Mucosa of descending colon (tissue), 3 donors: ENCODE results near the gene C5orf63. TPM values are rescaled to one million over a fixed set of nuclear protein-coding genes. Genes with fewer than 3 reads are reported as not detected.

Experiments used
- ATAC-seq: fragments of 200-7000 bp; cut with Tn5 transposase; one replicate; pipeline ENCODE4 v1.9.1; 2020; ENCODE audit warnings: mild to moderate bottlenecking, moderate library complexity
- DNase-seq, 3 donors: peaks; one replicate each; pipeline ENCODE4 v3.0.0-alpha.2; 2020
- H3K36me3 ChIP-seq: fragments of 200-600 bp; one replicate; pipeline ENCODE4 v1.8.0; 2021; ENCODE audit warnings: low read depth, mild to moderate bottlenecking
- H3K4me1 ChIP-seq: fragments of 200-600 bp; one replicate; pipeline ENCODE4 v1.8.0; 2021; ENCODE audit warnings: low read depth, mild to moderate bottlenecking
- H3K4me3 ChIP-seq: fragments of 200-600 bp; one replicate; pipeline ENCODE4 v1.8.0; 2021; ENCODE audit warnings: mild to moderate bottlenecking
- H3K9me3 ChIP-seq: fragments of 200-600 bp; one replicate; pipeline ENCODE4 v1.8.0; 2021; ENCODE audit warnings: mild to moderate bottlenecking
- intact Hi-C, 2 donors: fragments of 100-400 bp; cut with DNase I in 1 of 2; cut with micrococcal nuclease in 1 of 2; formaldehyde crosslinking; loops; one replicate each; pipeline versions ENCODE4 v1.11.0 to v1.11.1; 2022; cut with DNase I, micrococcal nuclease
- total RNA-seq, 3 donors: library from RNA; stranded (reverse); fragmentation: NEBNext Ultra II Directional in 2 of 3; extraction: Animal tissue kit (Norgen Biotek cat#: 25700) in 2 of 3; gene quantifications; one replicate each; pipeline versions ENCODE4 v1.2.1 to v1.2.4, GENCODE V29; 2021 to 2023
- TF ChIP-seq, protein P1 (sequence below): fragments of 200-600 bp; IDR thresholded peaks from one replicate; pipeline ENCODE4 v1.8.0; 2022; ENCODE audit warnings: antibody characterized with exemption, mild to moderate bottlenecking
- donor health status: DM: no; HTN: no; CAD: no; lungs with moderate emphysema.
- donor health status: DM: no; HTN: no; CAD: no.
- donor health status: DM: no; HTN: yes; CAD: no.

C5orf63 gene
- total RNA-seq, 3 donors from 2014 or later, result 13.7 to 22.6 (median 14.9) TPM

DNA sequence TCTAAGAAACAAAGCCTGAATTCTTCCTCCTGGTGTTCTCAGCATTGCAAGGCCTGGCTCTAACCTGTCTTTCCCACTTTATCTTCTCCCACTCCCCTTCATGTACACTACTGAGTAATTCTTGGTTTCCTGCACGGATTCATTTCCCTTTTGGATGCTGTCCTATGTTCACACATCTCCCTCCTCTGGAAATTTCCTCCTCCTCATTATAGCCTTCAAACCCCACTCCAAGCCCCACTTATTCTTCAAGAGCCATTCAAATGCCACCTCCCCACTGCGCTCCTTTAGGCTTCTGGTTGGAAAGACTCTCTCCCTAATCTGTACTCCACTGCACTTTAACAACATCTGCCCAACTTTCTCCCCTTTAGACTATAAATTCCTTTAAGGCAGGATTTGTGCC lies 28.2 kb upstream of the C5orf63 start:
- no peaks in the 10 kb centered on the region for H3K4me1 ChIP-seq
- intact Hi-C loops, result no loop called here
- ATAC-seq (no peak), DNase-seq (no peak)
- H3K9me3 ChIP-seq, result no peaks in the 10 kb centered on the region
- no peak overlapping the region for H3K4me3 ChIP-seq
- no peaks in the 10 kb centered on the region for H3K36me3 ChIP-seq
- TF ChIP-seq, protein P1, sequence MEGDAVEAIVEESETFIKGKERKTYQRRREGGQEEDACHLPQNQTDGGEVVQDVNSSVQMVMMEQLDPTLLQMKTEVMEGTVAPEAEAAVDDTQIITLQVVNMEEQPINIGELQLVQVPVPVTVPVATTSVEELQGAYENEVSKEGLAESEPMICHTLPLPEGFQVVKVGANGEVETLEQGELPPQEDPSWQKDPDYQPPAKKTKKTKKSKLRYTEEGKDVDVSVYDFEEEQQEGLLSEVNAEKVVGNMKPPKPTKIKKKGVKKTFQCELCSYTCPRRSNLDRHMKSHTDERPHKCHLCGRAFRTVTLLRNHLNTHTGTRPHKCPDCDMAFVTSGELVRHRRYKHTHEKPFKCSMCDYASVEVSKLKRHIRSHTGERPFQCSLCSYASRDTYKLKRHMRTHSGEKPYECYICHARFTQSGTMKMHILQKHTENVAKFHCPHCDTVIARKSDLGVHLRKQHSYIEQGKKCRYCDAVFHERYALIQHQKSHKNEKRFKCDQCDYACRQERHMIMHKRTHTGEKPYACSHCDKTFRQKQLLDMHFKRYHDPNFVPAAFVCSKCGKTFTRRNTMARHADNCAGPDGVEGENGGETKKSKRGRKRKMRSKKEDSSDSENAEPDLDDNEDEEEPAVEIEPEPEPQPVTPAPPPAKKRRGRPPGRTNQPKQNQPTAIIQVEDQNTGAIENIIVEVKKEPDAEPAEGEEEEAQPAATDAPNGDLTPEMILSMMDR, result no peak

DNA sequence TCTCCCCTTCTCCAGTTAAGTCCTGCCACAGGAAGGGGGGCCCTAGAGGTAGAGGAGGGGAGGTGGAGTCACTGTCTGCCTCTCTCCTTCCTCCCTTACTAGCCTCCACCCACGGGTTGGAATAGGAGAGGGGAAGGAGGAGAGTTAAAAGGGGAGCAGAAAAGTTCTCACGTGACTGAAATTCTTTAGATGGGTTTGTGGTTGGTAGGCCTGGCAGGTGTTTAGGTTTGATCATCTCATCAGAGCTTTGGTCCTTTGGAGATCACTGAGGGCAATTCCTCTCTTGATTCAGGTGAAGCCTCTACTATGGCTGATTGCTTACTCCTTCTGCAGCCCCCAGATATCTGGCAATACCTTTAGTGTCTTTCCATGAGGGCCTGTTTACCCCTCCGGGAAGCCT lies 24.9 kb upstream of the C5orf63 start:
- H3K36me3 ChIP-seq, result no peaks in the 10 kb centered on the region
- intact Hi-C loops, result no loop called here
- TF ChIP-seq, protein P1, result no peak
- H3K4me3 ChIP-seq, result no peak overlapping the region
- no peak for ATAC-seq
- H3K4me1 ChIP-seq, result no peaks in the 10 kb centered on the region
- DNase-seq, result no peak
- H3K9me3 ChIP-seq, result no peaks in the 10 kb centered on the region

DNA sequence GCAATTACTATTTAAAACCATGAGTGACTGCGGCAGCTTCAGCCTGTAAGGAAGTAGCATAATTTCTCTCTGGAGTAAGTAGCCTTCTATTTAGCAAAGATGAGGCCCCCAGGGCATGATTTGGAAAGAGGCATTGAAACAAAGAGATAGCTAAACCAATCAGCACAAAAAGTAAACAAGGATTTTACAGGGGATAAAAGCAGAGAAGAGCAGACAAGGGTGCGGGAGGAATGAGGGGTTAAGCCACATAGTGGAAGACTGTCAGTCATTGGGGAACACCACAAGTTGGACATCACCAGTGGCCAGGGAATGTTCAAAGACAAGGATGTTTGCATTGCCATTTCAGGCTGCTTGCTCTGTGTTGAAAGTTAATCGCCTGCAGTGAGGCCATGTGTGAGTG lies 24.0 kb upstream of the C5orf63 start:
- ATAC-seq (no peak), DNase-seq (no peak)
- intact Hi-C loops, result no loop called here
- H3K4me3 ChIP-seq, result no peak overlapping the region
- no peaks in the 10 kb centered on the region for H3K36me3 ChIP-seq
- TF ChIP-seq, protein P1, result no peak
- H3K9me3 ChIP-seq, result no peaks in the 10 kb centered on the region
- H3K4me1 ChIP-seq, result no peaks in the 10 kb centered on the region

DNA sequence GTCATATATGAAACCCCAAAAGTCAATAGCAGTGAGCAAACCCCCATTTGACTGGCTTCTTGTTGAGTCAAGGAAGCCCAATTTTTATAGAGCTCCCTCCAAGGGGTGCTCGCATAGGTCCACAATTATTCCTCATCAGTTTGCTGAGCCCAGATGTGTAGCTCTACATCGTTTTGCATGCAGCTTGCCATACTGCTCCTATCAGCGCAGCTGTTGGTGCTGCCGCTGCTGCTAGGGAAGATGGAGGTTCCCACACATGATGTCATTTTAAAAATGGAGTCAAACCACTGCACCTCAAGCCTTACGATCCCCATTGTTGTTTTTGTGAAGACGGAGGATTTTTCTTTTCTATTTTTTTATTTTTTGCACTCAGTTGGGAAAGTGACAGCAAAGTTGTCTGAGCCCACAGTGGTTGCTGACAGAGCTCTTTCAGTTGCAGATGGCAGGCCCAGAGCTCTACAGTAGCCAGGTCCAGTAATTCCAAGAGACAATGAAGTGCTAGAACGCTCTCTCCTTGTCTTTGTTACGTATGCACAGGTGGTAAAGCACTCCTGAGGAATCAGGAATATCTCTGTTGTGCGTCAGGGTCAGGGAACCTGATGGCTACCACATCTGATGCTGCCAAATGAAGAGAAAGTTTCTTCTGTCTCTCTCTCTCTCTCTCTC lies 23.2 kb upstream of the C5orf63 start:
- intact Hi-C loops, result no loop called here
- no peak for ATAC-seq

DNA sequence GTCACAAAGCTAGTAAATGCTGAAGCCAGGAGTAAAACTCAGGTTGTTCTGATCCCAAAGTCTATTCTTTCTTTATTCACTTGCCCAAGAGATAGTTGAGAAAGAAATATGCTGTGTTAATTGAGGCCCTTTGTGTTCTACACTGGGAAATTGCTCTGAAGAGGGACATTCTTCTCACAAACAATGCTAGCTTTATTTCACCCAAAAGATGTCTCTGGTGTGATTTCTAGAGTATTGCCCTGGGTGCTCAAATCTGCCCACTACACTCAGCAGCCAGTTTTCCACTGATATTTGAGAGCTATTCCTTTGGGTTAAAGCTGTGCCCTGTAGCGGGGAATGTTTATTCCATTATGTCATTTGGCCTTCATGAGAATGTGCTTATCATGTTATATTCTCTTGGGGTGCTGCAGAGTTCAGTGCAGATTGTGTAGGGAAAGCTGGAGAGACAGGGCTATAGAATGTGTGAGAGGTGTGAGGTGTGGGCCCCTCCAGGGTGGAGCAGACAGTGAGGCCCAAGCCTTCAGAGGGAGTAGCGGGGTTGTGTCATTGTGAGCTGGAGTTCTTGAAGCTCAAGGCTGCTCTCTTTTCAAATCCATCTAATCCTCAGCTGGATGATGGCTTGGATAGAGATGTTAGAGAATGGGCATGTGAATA lies 21.0 kb upstream of the C5orf63 start:
- Histone ChIP-seq H3K9me3 (no peaks in the 10 kb centered on the region), H3K36me3 (no peaks in the 10 kb centered on the region), H3K4me1 (no peaks in the 10 kb centered on the region), H3K4me3 (no peak overlapping the region)
- intact Hi-C loops, result no loop called here
- ATAC-seq (no peak), DNase-seq (no peak)
- TF ChIP-seq, protein P1, result no peak

More for the DNA sequence above, 23.2 kb upstream of the C5orf63 start:
- H3K36me3 ChIP-seq, result no peaks in the 10 kb centered on the region
- no peak overlapping the region for H3K4me3 ChIP-seq
- TF ChIP-seq, protein P1, result no peak
- H3K4me1 ChIP-seq, result no peaks in the 10 kb centered on the region
- H3K9me3 ChIP-seq, result no peaks in the 10 kb centered on the region
- DNase-seq, result no peak
